HepG2 (cell line): Measurements from ENCODE around the gene KIAA0232. TPM values are rescaled to one million over a fixed set of nuclear protein-coding genes. Genes with fewer than 3 reads are reported as not detected.

Experiments
- ATAC-seq: fragments of 200-7000 bp; cut with Tn5 transposase; 3 replicates; pipeline ENCODE4 v1.9.1; 2020; ENCODE audit warnings: mild to moderate bottlenecking, moderate library complexity
- BruUV-seq: library from RNA; stranded (reverse); fragments of 400-500 nt; replicated peaks from 2 replicates; lab custom pipeline; 2021; lab: Mats Ljungman, UMichigan
- CTCF ChIA-PET: fragments of 300-600 bp; formaldehyde crosslinking; extraction: SDS; loops from one replicate; lab custom pipeline; 2021; ENCODE audit warnings: low total read pairs, inconsistent platforms, low intra/inter-chr PET ratio; lab: Yijun Ruan, JAX
- POLR2A ChIA-PET: fragments of 350-600 bp; sonication (Branson Sonifier 250); formaldehyde crosslinking; loops from one replicate; lab custom pipeline; 2020; ENCODE audit warnings: antibody characterized with exemption, inconsistent platforms; lab: Yijun Ruan, JAX
- DNase-seq: peaks from one replicate; pipeline ENCODE4 v3.0.0-alpha.2; 2015; ENCODE audit warnings: low spot score
- FAIRE-seq: peaks from 3 replicates; lab custom pipeline; 2011; peaks lifted over from hg19 to GRCh38; lab: Jason Lieb, UNC
- H2AFZ ChIP-seq: one replicate; pipeline ENCODE4 v1.6.1; 2011; ENCODE audit warnings: low read length, inconsistent platforms
- H3K27ac ChIP-seq: fragments of 300-600 bp; 3 replicates; pipeline ENCODE4 v1.8.0; 2011; ENCODE audit warnings: mixed run types, mild to moderate bottlenecking, mixed read lengths, low read length, inconsistent platforms; ENCODE audit not compliant: insufficient read depth; ENCODE audit errors: extremely low read length
- H3K27me3 ChIP-seq, 2 experiments: fragments of 200-600 bp in 1 of 2; 2 replicates in 1 of 2; 3 replicates in 1 of 2; pipeline versions ENCODE4 v1.6.0 to v1.8.0; 2011; ENCODE audit warnings: low read length in 2 of 2, mild to moderate bottlenecking in 2 of 2, moderate library complexity in 2 of 2, inconsistent platforms in 1 of 2; ENCODE audit not compliant: insufficient read depth in 2 of 2, control insufficient read depth in 1 of 2
- H3K36me3 ChIP-seq, 2 experiments: fragments of 200-600 bp in 1 of 2; replicated peaks in 1 of 2; 2 replicates in 1 of 2; 3 replicates in 1 of 2; pipeline versions ENCODE4 v1.5.1 to v1.8.0; 2011; ENCODE audit warnings: low read length in 2 of 2, inconsistent platforms in 1 of 2; ENCODE audit not compliant: insufficient read depth in 2 of 2, control insufficient read depth in 1 of 2
- H3K4me1 ChIP-seq: 2 replicates; pipeline ENCODE4 v1.5.1; 2012; ENCODE audit warnings: low read length, inconsistent platforms; ENCODE audit not compliant: insufficient read depth
- H3K4me2 ChIP-seq: 2 replicates; pipeline ENCODE4 v1.6.0; 2011; ENCODE audit warnings: low read depth, low read length, inconsistent platforms
- H3K4me3 ChIP-seq, 3 experiments: fragments of 200-600 bp in 1 of 3; sonication (generic), shearing (Covaris generic) in 1 of 3; replicated peaks in 1 of 3; 2 replicates each; pipeline ENCODE4 v1.5.1; 2011 to 2016; ENCODE audit warnings: low read length in 3 of 3, inconsistent platforms in 2 of 3, low read depth in 2 of 3, mild to moderate bottlenecking in 2 of 3, control low read depth in 1 of 3, mixed read lengths in 1 of 3; ENCODE audit not compliant: insufficient read depth in 1 of 3
- H3K79me2 ChIP-seq: one replicate; pipeline ENCODE4 v1.6.1; 2011; ENCODE audit warnings: low read length, inconsistent platforms; ENCODE audit not compliant: insufficient read depth
- H3K9ac ChIP-seq: 2 replicates; pipeline ENCODE4 v1.6.0; 2011; ENCODE audit warnings: mild to moderate bottlenecking, low read depth, low read length, inconsistent platforms; ENCODE audit not compliant: insufficient read depth
- H3K9me3 ChIP-seq: 2 replicates; pipeline ENCODE4 v1.5.1; 2012; ENCODE audit warnings: mild to moderate bottlenecking, low read length
- H4K20me1 ChIP-seq: 2 replicates; pipeline ENCODE4 v1.6.0; 2011; ENCODE audit warnings: inconsistent platforms, mild to moderate bottlenecking, low read length, moderate library complexity; ENCODE audit not compliant: insufficient read depth
- AGO2 ChIP-seq: fragments of 200-400 bp; formaldehyde crosslinking; optimal IDR thresholded peaks from 2 replicates; pipeline ENCODE3; 2017; ENCODE audit warnings: mild to moderate bottlenecking, low read depth, low read length, moderate library complexity
- HCFC1 ChIP-seq: fragments of 150-350 bp; IDR thresholded peaks from 2 replicates; pipeline ENCODE4 v1.6.1; 2014; ENCODE audit warnings: low read depth, low read length
- HMGXB3 ChIP-seq: sonication (generic); formaldehyde crosslinking; IDR thresholded peaks from 2 replicates; pipeline ENCODE4 v1.4.0; 2020; ENCODE audit warnings: missing genetic modification reagents, borderline replicate concordance
- HNRNPL ChIP-seq: fragments of 200-400 bp; formaldehyde crosslinking; IDR thresholded peaks from 2 replicates; pipeline ENCODE4 v1.6.1; 2017; ENCODE audit warnings: mild to moderate bottlenecking, low read depth, low read length
- SCMH1 ChIP-seq: sonication (generic); formaldehyde crosslinking; IDR thresholded peaks from 2 replicates; pipeline ENCODE4 v1.9.0; 2021; ENCODE audit warnings: missing genetic modification reagents, mild to moderate bottlenecking, borderline replicate concordance
- YEATS2 ChIP-seq: sonication (generic); formaldehyde crosslinking; IDR thresholded peaks from 2 replicates; pipeline ENCODE4 v1.4.0; 2020; ENCODE audit warnings: missing genetic modification reagents, borderline replicate concordance
- ZFP62 ChIP-seq: sonication (generic); formaldehyde crosslinking; IDR thresholded peaks from 2 replicates; pipeline ENCODE4 v1.4.0; 2020; ENCODE audit warnings: missing genetic modification reagents
- ZFP90 ChIP-seq: sonication (generic); formaldehyde crosslinking; IDR thresholded peaks from 2 replicates; pipeline ENCODE4 v1.8.0; 2022; ENCODE audit warnings: missing genetic modification reagents, mild to moderate bottlenecking, inconsistent platforms, borderline replicate concordance
- ZNF414 ChIP-seq: sonication (generic); formaldehyde crosslinking; IDR thresholded peaks from 2 replicates; pipeline ENCODE4 v1.5.0; 2020; ENCODE audit warnings: missing genetic modification reagents
- ZNF687 ChIP-seq: sonication (generic); formaldehyde crosslinking; IDR thresholded peaks from 2 replicates; pipeline ENCODE4 v1.5.1; 2020; ENCODE audit warnings: mild to moderate bottlenecking, missing genetic modification reagents, moderate library complexity
- WGBS: methylation state at CpG from one replicate; pipeline ENCODE4 v1.1.6; 2017; ENCODE audit warnings: low lambda C conversion rate; 5-methylcytosine and 5-hydroxymethylcytosine counted together
- in situ Hi-C: cut with HindIII; loops from 2 replicates; pipeline ENCODE4 v1.10.0; 2017; ENCODE audit warnings: low pct_unique_long_range_greater_than_20kb; ENCODE audit not compliant: extremely low pct_ligation_motif_present
- intact Hi-C: fragments of 100-400 bp; cut with micrococcal nuclease; formaldehyde crosslinking; loops from one replicate; pipeline ENCODE4 v1.10.0; 2022; ENCODE audit not compliant: unreplicated experiment
- polyA plus RNA-seq, 8 experiments: library from polyadenylated mRNA; depleted of rRNA in 3 of 8; stranded (reverse) in 7 of 8; unstranded in 1 of 8; fragments of >200 nt; fragmentation: Illumina TruSeq in 4 of 8; extraction: Trizol in 4 of 8; gene quantifications; 2 replicates each; pipeline versions ENCODE4 v1.2.1 to v1.2.3, GENCODE V29; 2011 to 2016; ENCODE audit warnings: low read depth in 4 of 8, missing spikeins in 1 of 8, mixed read lengths in 1 of 8; ENCODE audit not compliant: insufficient read depth in 1 of 8
- total RNA-seq, 5 experiments: library from RNA; depleted of rRNA; stranded (reverse); fragments of >200 nt; fragmentation: Illumina TruSeq; extraction: Trizol; gene quantifications; 2 replicates each; pipeline ENCODE4 v1.2.3, GENCODE V29; 2016; ENCODE audit warnings: low read depth in 1 of 5

Gene KIAA0232
- total and polyA plus RNA-seq, 2 of the 13 experiments (the other 11 are each of a cell fraction or from before 2014, with no cell fraction given) = 7.8 to 17.1 TPM

- TF ChIP-seq HCFC1 = no peak
- no peak for TF ChIP-seq SCMH1 (CRISPR knock-in tag)
- peak; percentile 47; the same call in 1 of the 2 replicates for TF ChIP-seq YEATS2
Observed at GRCh38 chr4:6892190-6892908, 109.8 kb downstream of the KIAA0232 start (continued).

GRCh38 chr4:6892909-6893202, 110.3 kb downstream of the KIAA0232 start:
- FAIRE-seq = no peak
- Histone ChIP-seq H3K27ac (peak overlapping the region; percentile 99), H3K4me1 (peaks cover 62% of the 10 kb centered on the region), H4K20me1 (no peaks in the 10 kb centered on the region), H3K9ac (peak overlapping the region; percentile 86), H3K27me3 (no peaks in the 10 kb centered on the region), H3K79me2 (no peaks in the 10 kb centered on the region), H3K4me3 (peak overlapping the region; percentile 33 to 69 (median 38); a peak in 5 of 6 replicates), H2AFZ (no peak overlapping the region), H3K9me3 (peaks cover 11% of the 10 kb centered on the region), H3K36me3 (no peaks in the 10 kb centered on the region), H3K4me2 (peak overlapping the region; percentile 77)
- WGBS = 13% methylated on average over 4 of the region's 6 CpGs
- DNase-seq = no peak
- TSS peak; percentile 41 for BruUV-seq
- intact Hi-C loops (loop anchor here (2.0 to 5.0 kb wide), 3 partner anchors 16 to 94 kb away; partner anchors contain the start of gene TBC1D14), in situ Hi-C loops (no loop called here)
- CTCF ChIA-PET = interaction anchor here (2.4 to 3.7 kb wide), 2 partner anchors 17 to 24 kb away, joined by 6 to 12 read pairs; partner anchors contain the start of gene TBC1D14
- POLR2A ChIA-PET = interaction anchor here (0.8 to 7.5 kb wide), 41 partner anchors 8 to 219 kb away, joined by 3 to 215 read pairs (median 5); partner anchors contain the start of genes BLOC1S4, GRPEL1, MRFAP1L1 and TADA2B
- no peak for ATAC-seq
- TF ChIP-seq ZNF414 (CRISPR knock-in tag) = no peak
- TF ChIP-seq HMGXB3 = no peak
- no peak for TF ChIP-seq ZFP90 (CRISPR knock-in tag)
- TF ChIP-seq AGO2 = peak; percentile 21
- 0 out of 2 replicates have a peak, but pooled peaks have one; percentile 49 for TF ChIP-seq HNRNPL
- TF ChIP-seq ZFP62 (CRISPR knock-in tag) = no peak
- TF ChIP-seq ZNF687 (CRISPR knock-in tag) = peak; percentile 43; the same call in 1 of the 2 replicates
